Motor neuron (in vitro differentiated cells): Measurements from ENCODE around the gene ZC3HAV1. TPM values are rescaled to one million over a fixed set of nuclear protein-coding genes. Genes with fewer than 3 reads are reported as not detected.

Experiments
- ATAC-seq, 8 experiments: fragments of 200-7000 bp; cut with Tn5 transposase; replicated peaks in 6 of 8; 2 replicates each; pipeline ENCODE4 v1.8.0; 2021; ENCODE audit warnings: mild to moderate bottlenecking in 8 of 8, moderate library complexity in 8 of 8
- H3K27ac ChIP-seq, 2 donors: fragments of 250-450 bp; sonication (Bioruptor Pico); 2 replicates each; pipeline ENCODE4 v1.9.0; 2021; ENCODE audit warnings: antibody characterized with exemption in 2 of 2, mild to moderate bottlenecking in 2 of 2, moderate library complexity in 1 of 2
- H3K4me1 ChIP-seq, 2 donors: fragments of 250-450 bp; sonication (Bioruptor Pico); replicated peaks in 1 of 2; 2 replicates each; pipeline ENCODE4 v1.6.1; 2021; ENCODE audit warnings: antibody characterized with exemption in 2 of 2, mild to moderate bottlenecking in 2 of 2, moderate library complexity in 1 of 2
- H3K4me3 ChIP-seq, 5 donors: fragments of 250-450 bp; sonication (Bioruptor Pico); 2 replicates each; pipeline ENCODE4 v1.9.0; 2021; ENCODE audit warnings: antibody characterized with exemption in 5 of 5, mild to moderate bottlenecking in 5 of 5, moderate library complexity in 4 of 5
- WGBS, 10 experiments: fragments of 450-650 bp; shearing (Covaris generic); methylation state at CpG; one replicate each; pipeline ENCODE4 v1.0.0; 2022; 5-methylcytosine and 5-hydroxymethylcytosine counted together
- in situ Hi-C, 9 experiments: fragments of 400-800 bp; cut with MboI; loops; one replicate each; pipeline ENCODE4 v1.15.0; 2021; ENCODE audit warnings: low sequenced_read_pairs in 9 of 9, low pct_unique_long_range_greater_than_20kb in 2 of 9; ENCODE audit not compliant: unreplicated experiment in 9 of 9
- total RNA-seq, 8 experiments: library from RNA; unstranded; fragments of 300-600 nt; gene quantifications; 2 replicates each; pipeline versions ENCODE4 v1.2.3 to v1.2.4, GENCODE V29; 2022

Gene ZC3HAV1
- total RNA-seq, 8 experiments from 2014 or later = 4.8 to 62.3 (median 18.1) TPM

- Histone ChIP-seq H3K27ac (no peak overlapping the region), H3K4me1 (no peaks in the 10 kb centered on the region), H3K4me3 (no peak overlapping the region)
- 47 to 100% (median 96%) methylated on average over 1 to 3 of the region's 3 CpGs for WGBS, 10 experiments
- no peak for ATAC-seq
- in situ Hi-C loops = no loop called here
These were observed 98.1 kb downstream of the ZC3HAV1 start for GRCh38 chr7:139011373-139011772.

- H3K4me3 ChIP-seq = no peak overlapping the region
- H3K27ac ChIP-seq = no peak overlapping the region
- H3K4me1 ChIP-seq = no peaks in the 10 kb centered on the region
- in situ Hi-C loops = no loop called here
- no peak for ATAC-seq
These were observed 105.0 kb downstream of the ZC3HAV1 start for GRCh38 chr7:139004321-139005090.

- 40 to 100% (median 88%) methylated on average over 1 to 3 of the region's 3 CpGs; no CpG with 5 or more reads in 2 of the 10 experiments for WGBS, 10 experiments
- no peaks in the 10 kb centered on the region for H3K4me1 ChIP-seq
- ATAC-seq = no peak
- in situ Hi-C loops = no loop called here
- H3K4me3 ChIP-seq = no peak overlapping the region
- no peak overlapping the region for H3K27ac ChIP-seq
These were observed 110.1 kb downstream of the ZC3HAV1 start for GRCh38 chr7:138999414-138999813.

Other genes with a start within 250 kb of the ZC3HAV1 start
- 10 to 100 TPM in 6 of 8 experiments, 1 to 10 TPM in 2; 1.3 to 31.2 (median 12.3) TPM for gene KIAA1549, start 128.3 kb downstream of the ZC3HAV1 start, total RNA-seq
- 10 to 100 TPM in 2 of 8 experiments, 1 to 10 TPM in 4, under 1 TPM in 1, not detected in 1; 0.27 to 15.2 (median 1.4) TPM for gene ZC3HAV1L, start 73.7 kb downstream of the ZC3HAV1 start, total RNA-seq
- gene UBN2, start 121.5 kb upstream of the ZC3HAV1 start, total RNA-seq = 10 to 100 TPM in 7 of 8 experiments, 1 to 10 TPM in 1; 5.9 to 24.8 (median 12.2) TPM
- gene FMC1, start 231.6 kb upstream of the ZC3HAV1 start, total RNA-seq = 10 to 100 TPM; 18.4 to 50.2 (median 31.6) TPM